CD4-positive, alpha-beta memory T cell (primary cell): ENCODE measurements around the gene SAMD14. TPM values are rescaled to one million over a fixed set of nuclear protein-coding genes. Genes with fewer than 3 reads are reported as not detected.

ENCODE experiments used
- CTCF ChIA-PET: fragments of 350-600 bp; sonication (Branson Sonifier 250); formaldehyde crosslinking; loops from one replicate; lab custom pipeline; 2021; ENCODE audit warnings: inconsistent platforms; ENCODE audit not compliant: partially characterized antibody; lab: Charles Lee
- POLR2A ChIA-PET: fragments of 350-600 bp; sonication (Branson Sonifier 250); formaldehyde crosslinking; loops from one replicate; lab custom pipeline; 2021; ENCODE audit not compliant: partially characterized antibody; lab: Charles Lee
- DNase-seq, 5 donors: peaks; one replicate each; pipeline versions ENCODE4 v3.0.0 to v3.0.0-alpha.2; 2020 to 2022; ENCODE audit warnings: mixed read lengths in 1 of 5
- H3K27ac ChIP-seq: one replicate; pipeline ENCODE4 v1.7.0; 2013; ENCODE audit warnings: low read depth, low read length
- H3K27me3 ChIP-seq: 2 replicates; pipeline ENCODE4 v1.7.0; 2013; ENCODE audit warnings: mild to moderate bottlenecking, low read length, moderate library complexity; ENCODE audit not compliant: insufficient read depth
- H3K36me3 ChIP-seq: 2 replicates; pipeline ENCODE4 v1.7.0; 2013; ENCODE audit warnings: mild to moderate bottlenecking, low read length, moderate library complexity; ENCODE audit not compliant: insufficient read depth
- H3K4me1 ChIP-seq: 2 replicates; pipeline ENCODE4 v1.7.0; 2013; ENCODE audit warnings: mild to moderate bottlenecking, low read length, moderate library complexity; ENCODE audit not compliant: insufficient read depth
- H3K4me3 ChIP-seq, 2 donors: one replicate each; pipeline ENCODE4 v1.7.0; 2013; ENCODE audit warnings: low read length in 2 of 2, mild to moderate bottlenecking in 1 of 2
- H3K9me3 ChIP-seq, 2 donors: one replicate each; pipeline ENCODE4 v1.7.0; 2013; ENCODE audit warnings: low read length in 2 of 2, control low read depth in 1 of 2; ENCODE audit not compliant: control insufficient read depth in 1 of 2
- H3K27ac Mint-ChIP-seq, 7 donors: one replicate each; pipeline ENCODE4 v1.8.0; 2020 to 2021; ENCODE audit warnings: mixed read lengths in 7 of 7, mild to moderate bottlenecking in 6 of 7, inconsistent platforms in 3 of 7, moderate library complexity in 3 of 7
- H3K27me3 Mint-ChIP-seq, 2 donors: one replicate each; pipeline ENCODE4 v1.8.0; 2020 to 2021; ENCODE audit warnings: mixed read lengths in 2 of 2
- H3K36me3 Mint-ChIP-seq, 2 donors: one replicate each; pipeline ENCODE4 v1.8.0; 2020 to 2021; ENCODE audit warnings: mixed read lengths in 2 of 2, inconsistent platforms in 1 of 2, mild to moderate bottlenecking in 1 of 2
- H3K4me1 Mint-ChIP-seq, 4 donors: one replicate each; pipeline ENCODE4 v1.8.0; 2020 to 2021; ENCODE audit warnings: mixed read lengths in 4 of 4, mild to moderate bottlenecking in 1 of 4
- H3K4me3 Mint-ChIP-seq, 8 donors: one replicate each; pipeline ENCODE4 v1.8.0; 2020 to 2021; ENCODE audit warnings: mixed read lengths in 8 of 8, mild to moderate bottlenecking in 7 of 8, moderate library complexity in 6 of 8, inconsistent platforms in 3 of 8
- H3K9me3 Mint-ChIP-seq, 8 donors: one replicate each; pipeline ENCODE4 v1.8.0; 2020 to 2021; ENCODE audit warnings: mixed read lengths in 8 of 8, mild to moderate bottlenecking in 5 of 8, inconsistent platforms in 3 of 8, moderate library complexity in 1 of 8
- intact Hi-C: fragments of 100-400 bp; cut with micrococcal nuclease; formaldehyde crosslinking; loops from one replicate; pipeline ENCODE4 v1.15.1; 2023
- polyA plus RNA-seq, 2 donors: library from polyadenylated mRNA; unstranded; fragments of 300-500 nt; fragmentation: Illumina TruSeq; gene quantifications; one replicate each; pipeline ENCODE4 v1.2.3, GENCODE V29; 2021
- total RNA-seq, 2 experiments: library from RNA; stranded (reverse); gene quantifications; one replicate each; pipeline ENCODE4 v1.2.3, GENCODE V29; 2021

SAMD14 gene
- total and polyA plus RNA-seq, 4 experiments from 2014 or later, result 0.16 to 1.3 (median 0.72) TPM

- no peaks in the 10 kb centered on the region for H3K27me3 ChIP-seq
- peak overlapping the region; percentile 79 for H3K27ac ChIP-seq
- intact Hi-C loops, result no loop called here
- Mint-ChIP-seq H3K27me3 (no peaks in the 10 kb centered on the region), H3K36me3 (peaks cover 7 to 43% of the 10 kb centered on the region in 2 donors), H3K9me3 (peaks cover 0 to 1% (median 0%) of the 10 kb centered on the region in 8 donors), H3K4me1 (peaks cover 33 to 66% (median 49%) of the 10 kb centered on the region in 4 donors), H3K27ac (peak overlapping the region; percentile 64 to 93 (median 77)), H3K4me3 (peak overlapping the region; percentile 87 to 99 (median 93))
- peak overlapping the region in 1 of 2 donors; percentile 76 for H3K4me3 ChIP-seq
- POLR2A ChIA-PET, result interaction anchor here (1.0 to 9.0 kb wide), 6 partner anchors 9 to 53 kb away, joined by 4 to 102 read pairs (median 20); partner anchors contain the start of gene PDK2
- CTCF ChIA-PET, result interaction anchor here (1.1 to 6.4 kb wide), 5 partner anchors 9 to 20 kb away, joined by 4 to 72 read pairs (median 36); no protein-coding TSS in a partner anchor
- H3K9me3 ChIP-seq, result no peaks in the 10 kb centered on the region
- peaks cover 60% of the 10 kb centered on the region for H3K4me1 ChIP-seq
- no peak for DNase-seq
- H3K36me3 ChIP-seq, result peaks cover 16% of the 10 kb centered on the region
Measured at GRCh38 chr17:50149091-50149416, 19.1 kb upstream of the SAMD14 start.

- peak overlapping the region; percentile 92 to 99 (median 96) for H3K4me3 Mint-ChIP-seq
- peaks cover 22% of the 10 kb centered on the region for H3K36me3 ChIP-seq
- POLR2A ChIA-PET, result interaction anchor here (0.9 to 9.0 kb wide), 8 partner anchors 8 to 53 kb away, joined by 3 to 102 read pairs (median 10); partner anchors contain the start of gene PDK2
- H3K9me3 ChIP-seq, result no peaks in the 10 kb centered on the region
- no peaks in the 10 kb centered on the region for H3K27me3 Mint-ChIP-seq
- intact Hi-C loops, result loop anchor here (1.0 kb wide), 1 partner anchor 8 kb away; no protein-coding TSS in a partner anchor
- CTCF ChIA-PET, result interaction anchor here (0.7 to 6.4 kb wide), 9 partner anchors 9 to 55 kb away, joined by 3 to 72 read pairs (median 4); no protein-coding TSS in a partner anchor
- peak overlapping the region; percentile 79 for H3K27ac ChIP-seq
- H3K4me3 ChIP-seq, result peak overlapping the region; percentile 76 to 84
- H3K4me1 ChIP-seq, result peaks cover 64% of the 10 kb centered on the region
- DNase-seq, result peak; percentile 36 to 89 (median 49)
- H3K27me3 ChIP-seq, result no peaks in the 10 kb centered on the region
- H3K27ac Mint-ChIP-seq, result peak overlapping the region; percentile 82 to 96 (median 93)
- peaks cover 0 to 1% (median 0%) of the 10 kb centered on the region in 8 donors for H3K9me3 Mint-ChIP-seq
- H3K4me1 Mint-ChIP-seq, result peaks cover 36 to 70% (median 52%) of the 10 kb centered on the region in 4 donors
- H3K36me3 Mint-ChIP-seq, result peaks cover 8 to 49% of the 10 kb centered on the region in 2 donors
Measured at GRCh38 chr17:50148226-50149090, 18.5 kb upstream of the SAMD14 start.

DNA sequence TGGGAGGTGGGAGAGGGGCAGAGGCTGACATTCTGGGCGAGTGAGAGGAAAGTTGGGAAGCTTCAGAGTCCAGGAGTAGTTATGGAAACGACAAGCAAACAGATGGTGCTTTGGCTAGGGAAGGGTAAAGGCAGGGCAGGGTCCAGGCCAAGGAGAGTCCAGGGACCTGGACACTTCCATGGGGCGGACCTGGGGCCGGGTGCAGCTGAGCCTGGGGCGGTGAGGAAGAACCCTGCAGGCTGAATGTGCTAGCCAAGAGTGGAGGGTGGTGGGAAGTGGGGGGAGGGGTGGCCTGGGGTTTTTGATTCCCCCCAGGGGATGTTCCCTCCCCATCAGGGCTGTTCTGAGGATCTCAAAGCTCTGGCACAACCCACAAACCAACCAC, 17.9 kb upstream of the SAMD14 start:
- intact Hi-C loops, result loop anchor here (1.0 kb wide), 1 partner anchor 8 kb away; no protein-coding TSS in a partner anchor
- H3K4me1 ChIP-seq, result peaks cover 70% of the 10 kb centered on the region

DNA sequence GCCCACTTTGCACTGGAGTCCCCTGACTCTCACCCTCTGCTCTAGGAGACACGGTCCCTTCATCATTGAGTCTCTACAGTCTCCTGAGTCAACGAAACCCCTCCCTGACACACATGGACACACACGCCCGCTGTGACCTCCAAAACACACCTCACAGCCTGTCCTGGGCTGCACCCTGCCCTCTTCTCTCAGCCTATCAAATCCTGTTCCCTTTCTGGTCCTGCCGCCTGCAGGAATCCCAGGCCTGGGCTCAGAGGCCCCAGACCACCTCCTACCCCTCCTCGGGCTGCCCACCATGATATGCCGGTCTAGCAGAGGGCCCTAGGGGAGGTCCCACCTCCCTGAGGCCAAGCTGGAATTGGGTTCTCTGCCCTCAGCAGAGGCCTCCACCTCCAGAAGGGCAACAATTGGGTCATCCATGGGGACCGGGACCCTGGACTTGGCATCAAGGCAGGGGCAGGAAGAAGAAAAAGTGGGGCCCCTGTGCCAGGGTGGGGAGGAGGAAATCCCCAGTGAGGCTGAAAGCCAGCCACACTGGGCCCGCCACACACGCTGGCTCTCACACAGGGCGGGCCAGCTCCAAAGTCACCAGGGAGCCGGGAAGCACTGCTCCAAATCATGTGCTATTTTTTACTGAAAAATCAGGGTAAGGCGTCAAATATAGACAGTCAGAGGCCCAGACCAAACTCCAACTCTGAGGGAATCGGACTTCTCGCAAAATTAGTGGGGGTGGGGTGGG, 17.1 kb upstream of the SAMD14 start:
- peaks cover 22% of the 10 kb centered on the region for H3K36me3 ChIP-seq
- Mint-ChIP-seq H3K9me3 (peaks cover 0 to 1% (median 0%) of the 10 kb centered on the region in 8 donors), H3K27ac (peak overlapping the region; percentile 91 to 96 (median 93)), H3K4me3 (peak overlapping the region; percentile 92 to 99 (median 96)), H3K27me3 (no peaks in the 10 kb centered on the region), H3K36me3 (peaks cover 15 to 63% of the 10 kb centered on the region in 2 donors), H3K4me1 (peaks cover 45 to 77% (median 59%) of the 10 kb centered on the region in 4 donors)
- peaks cover 71% of the 10 kb centered on the region for H3K4me1 ChIP-seq
- H3K9me3 ChIP-seq, result no peaks in the 10 kb centered on the region
- peak overlapping the region; percentile 79 for H3K27ac ChIP-seq
- POLR2A ChIA-PET, result interaction anchor here (0.6 to 9.0 kb wide), 5 partner anchors 11 to 52 kb away, joined by 3 to 102 read pairs (median 4); partner anchors contain the start of gene PDK2
- CTCF ChIA-PET, result interaction anchor here (1.1 to 6.4 kb wide), 8 partner anchors 7 to 117 kb away, joined by 3 to 72 read pairs (median 7); no protein-coding TSS in a partner anchor
- peak in 1 of 5 donors; percentile 25 for DNase-seq
- intact Hi-C loops, result no loop called here
- H3K4me3 ChIP-seq, result peak overlapping the region; percentile 76 to 84
- no peaks in the 10 kb centered on the region for H3K27me3 ChIP-seq

More for the DNA sequence above, 17.9 kb upstream of the SAMD14 start:
- no peaks in the 10 kb centered on the region for H3K27me3 ChIP-seq
- H3K4me3 ChIP-seq, result peak overlapping the region; percentile 76 to 84
- H3K4me3 Mint-ChIP-seq, result peak overlapping the region; percentile 92 to 99 (median 96)
- no peak for DNase-seq
- H3K36me3 ChIP-seq, result peaks cover 22% of the 10 kb centered on the region
- CTCF ChIA-PET, result interaction anchor here (0.7 to 6.4 kb wide), 8 partner anchors 8 to 54 kb away, joined by 3 to 72 read pairs (median 4); no protein-coding TSS in a partner anchor
- peaks cover 0 to 1% (median 0%) of the 10 kb centered on the region in 8 donors for H3K9me3 Mint-ChIP-seq
- H3K4me1 Mint-ChIP-seq, result peaks cover 40 to 77% (median 56%) of the 10 kb centered on the region in 4 donors
- H3K27ac Mint-ChIP-seq, result peak overlapping the region; percentile 73 to 96 (median 93)
- peaks cover 11 to 55% of the 10 kb centered on the region in 2 donors for H3K36me3 Mint-ChIP-seq
- no peaks in the 10 kb centered on the region for H3K9me3 ChIP-seq
- H3K27ac ChIP-seq, result peak overlapping the region; percentile 79
- no peaks in the 10 kb centered on the region for H3K27me3 Mint-ChIP-seq
- POLR2A ChIA-PET, result interaction anchor here (0.9 to 9.0 kb wide), 7 partner anchors 8 to 52 kb away, joined by 3 to 102 read pairs (median 13); partner anchors contain the start of gene PDK2

DNA sequence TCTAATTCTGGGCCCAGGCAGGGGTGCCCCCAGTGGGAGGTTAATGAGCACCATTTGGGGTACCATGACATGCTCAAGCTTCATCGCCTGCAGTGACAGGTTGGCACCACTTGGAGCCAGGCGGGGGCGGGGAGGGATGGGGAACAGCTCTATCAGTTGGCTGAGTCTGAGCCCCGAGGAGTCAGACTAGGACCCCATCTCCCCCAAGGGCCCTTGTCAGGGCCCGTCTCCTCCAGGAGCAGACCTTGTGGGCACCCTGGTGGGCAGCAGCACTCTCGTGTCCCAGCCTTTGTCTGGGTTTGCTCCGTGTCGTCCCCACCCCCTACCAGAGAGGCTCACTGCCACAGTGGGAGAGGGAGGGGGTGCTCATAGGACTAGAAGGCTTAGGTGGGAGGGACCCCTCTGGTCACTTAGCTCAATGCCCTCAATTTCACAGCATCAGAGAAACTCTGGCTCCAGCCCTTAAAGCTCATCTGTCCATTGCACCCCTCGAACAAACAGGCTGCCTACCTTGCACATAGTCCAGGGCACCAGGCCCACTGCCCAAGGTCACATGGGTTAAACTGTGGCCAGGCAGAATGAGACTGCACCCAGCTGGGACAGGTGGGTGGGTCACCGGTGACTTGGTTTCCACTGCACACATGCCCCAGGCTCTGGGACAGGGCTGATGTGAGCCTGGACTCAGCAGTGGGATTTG, 16.4 kb upstream of the SAMD14 start:
- Mint-ChIP-seq H3K27me3 (no peaks in the 10 kb centered on the region), H3K4me3 (peak overlapping the region; percentile 92 to 99 (median 96)), H3K9me3 (peaks cover 0 to 1% (median 0%) of the 10 kb centered on the region in 8 donors), H3K27ac (peak overlapping the region; percentile 91 to 96 (median 93)), H3K36me3 (peaks cover 21 to 67% of the 10 kb centered on the region in 2 donors), H3K4me1 (peaks cover 47 to 77% (median 61%) of the 10 kb centered on the region in 4 donors)
- peaks cover 75% of the 10 kb centered on the region for H3K4me1 ChIP-seq
- intact Hi-C loops, result no loop called here
- no peak for DNase-seq
- no peaks in the 10 kb centered on the region for H3K9me3 ChIP-seq
- no peaks in the 10 kb centered on the region for H3K27me3 ChIP-seq
- ChIA-PET CTCF (interaction anchor here (1.1 to 4.5 kb wide), 5 partner anchors 10 to 116 kb away, joined by 3 to 36 read pairs (median 9); no protein-coding TSS in a partner anchor), POLR2A (interaction anchor here (1.9 to 9.0 kb wide), 2 partner anchors 11 to 15 kb away, joined by 6 to 102 read pairs; no protein-coding TSS in a partner anchor)
- peak overlapping the region; percentile 76 to 84 for H3K4me3 ChIP-seq
- peaks cover 25% of the 10 kb centered on the region for H3K36me3 ChIP-seq
- peak overlapping the region; percentile 79 for H3K27ac ChIP-seq
